ENCODE measurements around the gene MIGA1. TPM values are rescaled to one million over a fixed set of nuclear protein-coding genes. Genes with fewer than 3 reads are reported as not detected.

The MIGA1 gene
- total and polyA plus RNA-seq, 2 of the 13 experiments (the other 11 are each of a cell fraction or from before 2014, with no cell fraction given): 3.8 to 6.6 TPM

GRCh38 chr1:77759071-77760028 lies 20.1 kb upstream of the MIGA1 start, which contains the start of gene USP33 (continued):
- no peak for TF ChIP-seq ZNF362 (CRISPR knock-in tag; IDR thresholded peaks at IDR 0.05; ENCODE audit: borderline replicate concordance)
- no peak for TF ChIP-seq ZUFSP (CRISPR knock-in tag; IDR thresholded peaks at IDR 0.05; ENCODE audit: borderline replicate concordance)
- 0 out of 2 replicates have a peak, but pooled peaks have one; percentile 42 for TF ChIP-seq CBFB (CRISPR knock-in tag; IDR thresholded peaks at IDR 0.05)
- TF ChIP-seq FOXM1 (CRISPR knock-in tag; IDR thresholded peaks at IDR 0.05): no peak
- no peak for TF ChIP-seq ATF2 (CRISPR knock-in tag; IDR thresholded peaks at IDR 0.05)
- no peak for TF ChIP-seq ZNF646 (CRISPR knock-in tag; IDR thresholded peaks at IDR 0.05)
- TF ChIP-seq IRF9 (CRISPR knock-in tag; IDR thresholded peaks at IDR 0.05; ENCODE audit: borderline replicate concordance): peak; percentile 81; the same call in 1 of the 2 replicates
- TF ChIP-seq HIVEP1 (CRISPR knock-in tag; IDR thresholded peaks at IDR 0.05): peak; percentile 51; the same call in 1 of the 2 replicates
- no peak for TF ChIP-seq KLF11 (CRISPR knock-in tag; IDR thresholded peaks at IDR 0.05)
- no peak for TF ChIP-seq SCMH1 (CRISPR knock-in tag; IDR thresholded peaks at IDR 0.05; ENCODE audit: borderline replicate concordance)
- TF ChIP-seq NFE2L2 (IDR thresholded peaks at IDR 0.05; ENCODE audit: low read length): no peak
- TF ChIP-seq ZNF33A (CRISPR knock-in tag; IDR thresholded peaks at IDR 0.05; ENCODE audit: borderline replicate concordance): peak; percentile 35; the same call in 1 of the 2 replicates
- peak; percentile 29; the same call in 1 of the 2 replicates for TF ChIP-seq GLI4 (CRISPR knock-in tag; IDR thresholded peaks at IDR 0.05; ENCODE audit: borderline replicate concordance)
- no peak; the same call in 1 of the 2 replicates for TF ChIP-seq ELF3 (CRISPR knock-in tag; IDR thresholded peaks at IDR 0.05)
- TF ChIP-seq TBL1XR1 (IDR thresholded peaks at IDR 0.05; ENCODE audit: borderline replicate concordance, low read length, partially characterized antibody): no peak

All from HepG2 (cell line).